IMR-90 (cell line): ENCODE data around the gene HOXD10. TPM values are rescaled to one million over a fixed set of nuclear protein-coding genes. Genes with fewer than 3 reads are reported as not detected.

Source experiments
- ATAC-seq: fragments of 200-7000 bp; cut with Tn5 transposase; 2 replicates; pipeline ENCODE4 v1.9.1; 2020; ENCODE audit warnings: low read depth, mild to moderate bottlenecking, moderate library complexity
- BruUV-seq: library from RNA; stranded (reverse); fragments of 400-500 nt; replicated peaks from 2 replicates; lab custom pipeline; 2021; lab: Mats Ljungman, UMichigan
- CTCF ChIA-PET: fragments of 300-600 bp; formaldehyde crosslinking; extraction: SDS; loops from one replicate; lab custom pipeline; 2021; ENCODE audit warnings: antibody characterized with exemption; lab: Yijun Ruan, JAX
- POLR2A ChIA-PET: fragments of 300-600 bp; sonication (Branson Sonifier 250); formaldehyde crosslinking; loops from one replicate; lab custom pipeline; 2022; ENCODE audit warnings: antibody characterized with exemption; ENCODE audit not compliant: unreplicated experiment; lab: Charles Lee
- DNase-seq: peaks from one replicate; pipeline ENCODE4 v3.0.0; 2013
- H2AFZ ChIP-seq: replicated peaks from 2 replicates; pipeline ENCODE3; 2013; ENCODE audit warnings: low read length, mild to moderate bottlenecking; ENCODE audit not compliant: poor library complexity
- H2AK5ac ChIP-seq: 2 replicates; pipeline ENCODE4 v1.6.1; 2013; ENCODE audit warnings: low read depth, low read length, inconsistent platforms
- H2AK9ac ChIP-seq: replicated peaks from 2 replicates; pipeline ENCODE3; 2013; ENCODE audit warnings: mild to moderate bottlenecking, low read depth, low read length, moderate library complexity; ENCODE audit not compliant: poor library complexity
- H2BK120ac ChIP-seq: 2 replicates; pipeline ENCODE4 v1.6.1; 2013; ENCODE audit warnings: low read depth, low read length, inconsistent platforms
- H2BK15ac ChIP-seq: 3 replicates; pipeline ENCODE4 v1.6.1; 2013; ENCODE audit warnings: low read depth, low read length, inconsistent platforms
- H2BK20ac ChIP-seq: 2 replicates; pipeline ENCODE4 v1.6.1; 2013; ENCODE audit warnings: low read depth, mild to moderate bottlenecking, inconsistent platforms, low read length, moderate library complexity
- H2BK5ac ChIP-seq: 2 replicates; pipeline ENCODE4 v1.6.1; 2013; ENCODE audit warnings: mild to moderate bottlenecking, low read depth, low read length, inconsistent platforms; ENCODE audit not compliant: poor library complexity, severe bottlenecking
- H3K14ac ChIP-seq: replicated peaks from 2 replicates; pipeline ENCODE4 v1.6.1; 2013; ENCODE audit warnings: low read depth, low read length, inconsistent platforms
- H3K18ac ChIP-seq: 2 replicates; pipeline ENCODE4 v1.6.1; 2013; ENCODE audit warnings: low read depth, low read length, control low read depth
- H3K23ac ChIP-seq: 2 replicates; pipeline ENCODE4 v1.6.1; 2013; ENCODE audit warnings: low read depth, low read length, inconsistent platforms
- H3K27ac ChIP-seq: 2 replicates; pipeline ENCODE4 v1.5.1; 2013; ENCODE audit warnings: mild to moderate bottlenecking, control low read depth, low read length; ENCODE audit not compliant: insufficient read depth
- H3K27me3 ChIP-seq: 2 replicates; pipeline ENCODE4 v1.6.1; 2013; ENCODE audit warnings: low read length; ENCODE audit not compliant: control insufficient read depth, insufficient read depth
- H3K36me3 ChIP-seq: 2 replicates; pipeline ENCODE4 v1.6.1; 2013; ENCODE audit warnings: low read length, mixed read lengths; ENCODE audit not compliant: control insufficient read depth, insufficient read depth
- H3K4ac ChIP-seq: 2 replicates; pipeline ENCODE4 v1.6.1; 2013; ENCODE audit warnings: low read depth, low read length, inconsistent platforms
- H3K4me1 ChIP-seq: 2 replicates; pipeline ENCODE4 v1.6.1; 2013; ENCODE audit warnings: low read length, mixed read lengths; ENCODE audit not compliant: control insufficient read depth, insufficient read depth
- H3K4me2 ChIP-seq: 2 replicates; pipeline ENCODE4 v1.6.1; 2013; ENCODE audit warnings: low read depth, mild to moderate bottlenecking, control low read depth, low read length, moderate library complexity
- H3K4me3 ChIP-seq: 2 replicates; pipeline ENCODE4 v1.5.1; 2013; ENCODE audit warnings: low read depth, mild to moderate bottlenecking, control low read depth, low read length, moderate library complexity; ENCODE audit not compliant: insufficient read depth
- H3K56ac ChIP-seq: 2 replicates; pipeline ENCODE4 v1.6.1; 2013; ENCODE audit warnings: low read length, inconsistent platforms; ENCODE audit not compliant: insufficient read depth; ENCODE audit errors: extremely low read depth
- H3K79me1 ChIP-seq, 2 experiments: 2 replicates each; pipeline ENCODE4 v1.6.1; 2013; ENCODE audit warnings: low read length in 2 of 2, inconsistent platforms in 1 of 2, low read depth in 1 of 2
- H3K9ac ChIP-seq: 2 replicates; pipeline ENCODE4 v1.6.1; 2013; ENCODE audit warnings: low read depth, low read length, control low read depth
- H3K9me1 ChIP-seq: 2 replicates; pipeline ENCODE4 v1.6.1; 2013; ENCODE audit warnings: low read length, inconsistent platforms; ENCODE audit not compliant: insufficient read depth
- H3K9me3 ChIP-seq: 2 replicates; pipeline ENCODE4 v1.6.1; 2013; ENCODE audit warnings: low read length; ENCODE audit not compliant: control insufficient read depth, insufficient read depth
- H4K20me1 ChIP-seq: 2 replicates; pipeline ENCODE4 v1.6.1; 2013; ENCODE audit warnings: low read length, inconsistent platforms; ENCODE audit not compliant: insufficient read depth
- H4K5ac ChIP-seq: 2 replicates; pipeline ENCODE4 v1.6.1; 2013; ENCODE audit warnings: mild to moderate bottlenecking, low read depth, low read length, control low read depth
- H4K8ac ChIP-seq, 2 experiments: 2 replicates each; pipeline ENCODE4 v1.6.1; 2013; ENCODE audit warnings: low read depth in 2 of 2, low read length in 2 of 2, control low read depth in 1 of 2, inconsistent platforms in 1 of 2
- H4K91ac ChIP-seq: 2 replicates; pipeline ENCODE4 v1.6.1; 2013; ENCODE audit warnings: low read depth, low read length, inconsistent platforms; ENCODE audit not compliant: insufficient read depth
- BHLHE40 ChIP-seq: fragments of 150-350 bp; IDR thresholded peaks from 2 replicates; pipeline ENCODE4 v1.6.1; 2016; ENCODE audit warnings: mild to moderate bottlenecking, low read depth, low read length
- ELK1 ChIP-seq: fragments of 150-350 bp; IDR thresholded peaks from 2 replicates; pipeline ENCODE4 v1.6.1; 2016; ENCODE audit warnings: low read depth, mild to moderate bottlenecking, low read length, moderate library complexity, borderline replicate concordance
- MAZ ChIP-seq: IDR thresholded peaks from 2 replicates; pipeline ENCODE4 v1.6.1; 2012; ENCODE audit warnings: low read depth, mild to moderate bottlenecking, low read length, improper control_type of control experiment, moderate library complexity, borderline replicate concordance
- MXI1 ChIP-seq: IDR thresholded peaks from 2 replicates; pipeline ENCODE4 v1.6.1; 2012; ENCODE audit warnings: low read depth, mild to moderate bottlenecking, low read length, moderate library complexity, borderline replicate concordance
- NFE2L2 ChIP-seq: fragments of 150-350 bp; IDR thresholded peaks from 2 replicates; pipeline ENCODE4 v1.6.1; 2016; ENCODE audit warnings: low read depth, mild to moderate bottlenecking, low read length
- SMC3 ChIP-seq: fragments of 150-350 bp; IDR thresholded peaks from 2 replicates; pipeline ENCODE4 v1.6.1; 2016; ENCODE audit warnings: low read depth, mild to moderate bottlenecking, antibody characterized with exemption, low read length, moderate library complexity
- USF2 ChIP-seq: fragments of 150-350 bp; IDR thresholded peaks from 2 replicates; pipeline ENCODE4 v1.6.1; 2017; ENCODE audit warnings: mild to moderate bottlenecking, antibody characterized with exemption, low read length, low read depth
- WGBS, 2 experiments: methylation state at CpG; one replicate each; pipeline versions ENCODE4 v1.1.5 to v1.1.7; 2013; ENCODE audit warnings: missing lambda C conversion rate in 2 of 2; ENCODE audit not compliant: insufficient read length in 1 of 2; ENCODE audit errors: extremely low coverage in 2 of 2; 5-methylcytosine and 5-hydroxymethylcytosine counted together
- dilution Hi-C: fragments of 300-500 bp; cut with HindIII; formaldehyde crosslinking; loops from one replicate; pipeline ENCODE4 v1.14.3; 2018; ENCODE audit warnings: low sequenced_read_pairs; ENCODE audit not compliant: unreplicated experiment
- in situ Hi-C: fragments of 300-500 bp; cut with MboI; formaldehyde crosslinking; loops from 3 replicates; pipeline ENCODE4 v1.14.3; 2019; ENCODE audit warnings: low sequenced_read_pairs, inconsistent platforms, mixed read lengths
- intact Hi-C: fragments of 100-400 bp; cut with micrococcal nuclease; formaldehyde crosslinking; loops from 2 replicates; pipeline ENCODE4 v1.10.0; 2022
- polyA plus RNA-seq, 3 experiments: library from polyadenylated mRNA; depleted of rRNA; stranded (reverse); fragments of >200 nt; gene quantifications; 2 replicates each; pipeline ENCODE4 v1.2.3, GENCODE V29; 2012; ENCODE audit warnings: low replicate concordance in 1 of 3
- total RNA-seq: library from RNA; depleted of rRNA; stranded (reverse); fragments of >200 nt; gene quantifications from 2 replicates; pipeline ENCODE4 v1.2.3, GENCODE V29; 2012

Gene HOXD10
- total and polyA plus RNA-seq, 2 of the 4 experiments (the other 2 are of a cell fraction): not detected

GRCh38 chr2:176151442-176152287 is 35.1 kb downstream of the HOXD10 start, which contains the start of gene HOXD4:
TSS of gene HOXD4 (plus strand) at chr2:176151550. CDS start at chr2:176151634, 84 bp downstream.
- Histone ChIP-seq H3K4me3 (no peak within 1 kb of the TSS), H3K36me3 (no peaks in the 10 kb centered on the region), H3K9me3 (peaks cover 9% of the 10 kb centered on the region), H4K5ac (no peak within 1 kb of the TSS), H2BK5ac (no peak within 1 kb of the TSS), H2AFZ (no peak within 1 kb of the TSS), H3K27ac (no peak within 1 kb of the TSS), H2BK120ac (no peak within 1 kb of the TSS), H2AK5ac (no peak within 1 kb of the TSS), H3K4ac (no peak within 1 kb of the TSS), H3K4me2 (no peak within 1 kb of the TSS), H4K20me1 (no peaks in the 10 kb centered on the region), H3K56ac (no peak within 1 kb of the TSS), H3K14ac (no peak within 1 kb of the TSS), H3K27me3 (peaks cover 93% of the 10 kb centered on the region), H4K91ac (no peak within 1 kb of the TSS), H3K9ac (no peak within 1 kb of the TSS), H2BK15ac (no peak within 1 kb of the TSS), H2BK20ac (no peak within 1 kb of the TSS), H2AK9ac (no peak within 1 kb of the TSS), H3K4me1 (no peaks in the 10 kb centered on the region), H3K79me1 (no peaks in the 10 kb centered on the region), H3K23ac (no peak within 1 kb of the TSS), H3K9me1 (no peaks in the 10 kb centered on the region), H3K18ac (no peak within 1 kb of the TSS), H4K8ac (no peak within 1 kb of the TSS)
- ChIA-PET CTCF (no interaction called here), POLR2A (no interaction called here)
- in situ Hi-C loops: no loop called here
- 2% methylated on average over 14 of the region's 55 CpGs; no CpG with 5 or more reads in 1 of the 2 experiments for WGBS, 2 experiments
- intact Hi-C loops: no loop called here
- no peak for TF ChIP-seq ELK1
- no peak for TF ChIP-seq MAZ
- TF ChIP-seq MXI1: no peak
- no peak for TF ChIP-seq SMC3
- no peak for TF ChIP-seq NFE2L2
- TF ChIP-seq BHLHE40: no peak
- TF ChIP-seq USF2: peak; percentile 37; the same call in 1 of the 2 replicates
- no peak for DNase-seq
- dilution Hi-C loops: no loop called here
- ATAC-seq: no peak
- no TSS peak for BruUV-seq
